ENCODE data around the gene SEC14L5. TPM values are rescaled to one million over a fixed set of nuclear protein-coding genes. Genes with fewer than 3 reads are reported as not detected.

SEC14L5 gene
- total RNA-seq, 1 experiment from 2014 or later = not detected

DNA sequence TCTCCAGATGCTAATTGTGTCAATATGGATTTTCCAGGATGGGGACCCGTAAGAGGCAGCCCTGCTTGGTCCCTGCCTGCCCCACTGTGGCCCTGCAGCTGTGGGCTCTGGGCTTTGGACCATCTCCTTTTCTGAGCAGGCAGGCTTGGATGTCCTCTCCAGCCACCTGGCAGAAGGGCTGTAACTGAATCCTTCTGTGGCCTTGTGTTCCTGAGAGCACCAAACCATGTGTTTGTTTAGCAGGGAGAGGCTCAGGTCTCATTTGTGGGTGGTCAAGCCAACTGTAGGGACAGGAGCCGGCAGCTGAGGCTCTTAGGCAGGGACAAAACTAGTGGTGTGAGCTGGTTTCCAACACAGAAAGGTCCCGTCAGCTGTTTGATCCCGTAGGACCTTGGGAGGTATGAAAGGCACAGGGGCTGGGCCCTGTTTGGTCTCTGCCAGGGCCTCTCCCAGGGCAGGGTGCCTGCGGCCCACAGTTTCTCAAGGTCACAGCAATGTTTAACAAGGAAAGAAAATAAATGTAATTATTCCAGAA, 18.5 kb downstream of the SEC14L5 start:
- ChIA-PET CTCF (no interaction called here), POLR2A (ENCODE audit: unreplicated experiment) (no interaction called here)
- no peak for ATAC-seq

DNA sequence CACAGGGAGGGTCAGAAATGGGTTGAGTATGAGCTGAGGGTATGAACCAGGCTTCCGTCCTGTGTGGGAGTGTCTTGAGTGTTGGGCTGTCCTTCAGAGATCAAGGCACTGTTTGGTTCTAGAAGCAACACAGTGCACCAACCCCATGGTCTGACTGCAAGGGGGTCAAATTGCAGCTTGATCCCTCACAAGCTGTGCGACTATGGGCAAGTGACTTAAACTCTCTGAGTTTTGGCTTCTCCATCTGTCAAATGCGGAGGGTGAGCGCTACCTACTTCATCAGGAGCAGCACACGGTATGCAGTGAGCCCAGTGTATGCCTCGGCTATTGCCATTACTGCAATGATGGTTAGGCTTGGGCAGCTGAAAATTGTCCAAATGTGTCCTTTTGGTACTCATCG, 21.0 kb downstream of the SEC14L5 start:
- no peaks in the 10 kb centered on the region for H4K20me1 ChIP-seq (ENCODE audit: low read length)
- POLR2A ChIA-PET (ENCODE audit: unreplicated experiment) = no interaction called here
- CTCF ChIA-PET = no interaction called here

More for the DNA sequence above, 18.5 kb downstream of the SEC14L5 start:
- Histone ChIP-seq H3K4me2 (ENCODE audit: low read length) (no peak overlapping the region), H3K36me3 (ENCODE audit: low read depth, low read length) (no peaks in the 10 kb centered on the region), H3K27ac (ENCODE audit: low read length) (no peak overlapping the region), H3K9ac (ENCODE audit: low read length) (no peak overlapping the region), H3F3A (ENCODE audit: low read length, unreplicated experiment) (no peaks in the 10 kb centered on the region), H3K9me2 (replicated peaks; ENCODE audit: low read length) (no peaks in the 10 kb centered on the region), H3K9me3 (ENCODE audit: low read length) (no peaks in the 10 kb centered on the region), H3K27me3 (ENCODE audit: low read length) (no peaks in the 10 kb centered on the region), H3K4me3 (ENCODE audit: low read length) (no peak overlapping the region), H3K79me2 (ENCODE audit: low read length) (no peaks in the 10 kb centered on the region), H2AFZ (ENCODE audit: low read length) (no peak overlapping the region), H4K20me1 (ENCODE audit: low read length) (no peaks in the 10 kb centered on the region), H3K4me1 (ENCODE audit: insufficient read depth, low read length) (no peaks in the 10 kb centered on the region)
- no TSS peak for BruUV-seq (replicated peaks)
- intact Hi-C loops (cut with micrococcal nuclease) = no loop called here
- no peak for DNase-seq
- TF ChIP-seq CTCF (conservative IDR thresholded peaks at IDR 0.05; ENCODE audit: low read depth, low read length) = no peak
- TF ChIP-seq EZH2 (IDR thresholded peaks at IDR 0.05; ENCODE audit: low read length, unreplicated experiment) = no peak
- no peak for TF ChIP-seq EZH2phosphoT487 (IDR thresholded peaks at IDR 0.05; ENCODE audit: borderline replicate concordance, low read length)

More for the DNA sequence above, 21.0 kb downstream of the SEC14L5 start:
- Histone ChIP-seq H3K4me3 (ENCODE audit: low read length) (no peak overlapping the region), H3K36me3 (ENCODE audit: low read depth, low read length) (no peaks in the 10 kb centered on the region), H3K4me1 (ENCODE audit: insufficient read depth, low read length) (no peaks in the 10 kb centered on the region), H3K9me2 (replicated peaks; ENCODE audit: low read length) (no peaks in the 10 kb centered on the region), H3K9ac (ENCODE audit: low read length) (no peak overlapping the region), H3K79me2 (ENCODE audit: low read length) (no peaks in the 10 kb centered on the region), H3K27me3 (ENCODE audit: low read length) (no peaks in the 10 kb centered on the region), H3K9me3 (ENCODE audit: low read length) (no peaks in the 10 kb centered on the region), H3F3A (ENCODE audit: low read length, unreplicated experiment) (no peaks in the 10 kb centered on the region), H2AFZ (ENCODE audit: low read length) (no peak overlapping the region), H3K4me2 (ENCODE audit: low read length) (no peak overlapping the region), H3K27ac (ENCODE audit: low read length) (no peak overlapping the region)
- no TSS peak for BruUV-seq (replicated peaks)
- ATAC-seq (no peak), DNase-seq (no peak)
- intact Hi-C loops (cut with micrococcal nuclease) = no loop called here
- no peak for TF ChIP-seq EZH2phosphoT487 (IDR thresholded peaks at IDR 0.05; ENCODE audit: borderline replicate concordance, low read length)
- TF ChIP-seq CTCF (conservative IDR thresholded peaks at IDR 0.05; ENCODE audit: low read depth, low read length) = no peak
- no peak for TF ChIP-seq EZH2 (IDR thresholded peaks at IDR 0.05; ENCODE audit: low read length, unreplicated experiment)

Data from PC-3 (cell line).